AG10803 (cell line): ENCODE measurements around the gene GPR68.
"Not testable (repeated sequence)": the region's sequence is repeated elsewhere in the genome, so short reads cannot be mapped to it uniquely, and the experiment has no call there.

Source experiments
- DNase-seq: peaks from one replicate; pipeline ENCODE4 v3.0.0; 2010; ENCODE audit warnings: low read depth
- H3K4me3 ChIP-seq: 2 replicates; pipeline ENCODE4 v1.5.1; 2011; ENCODE audit warnings: mild to moderate bottlenecking, low read length, control low read depth
- TF ChIP-seq, protein P1 (sequence below): conservative IDR thresholded peaks from 2 replicates; pipeline ENCODE4 v1.5.1; 2011; ENCODE audit warnings: mild to moderate bottlenecking, low read length, control low read depth, inconsistent platforms

Gene GPR68

DNA sequence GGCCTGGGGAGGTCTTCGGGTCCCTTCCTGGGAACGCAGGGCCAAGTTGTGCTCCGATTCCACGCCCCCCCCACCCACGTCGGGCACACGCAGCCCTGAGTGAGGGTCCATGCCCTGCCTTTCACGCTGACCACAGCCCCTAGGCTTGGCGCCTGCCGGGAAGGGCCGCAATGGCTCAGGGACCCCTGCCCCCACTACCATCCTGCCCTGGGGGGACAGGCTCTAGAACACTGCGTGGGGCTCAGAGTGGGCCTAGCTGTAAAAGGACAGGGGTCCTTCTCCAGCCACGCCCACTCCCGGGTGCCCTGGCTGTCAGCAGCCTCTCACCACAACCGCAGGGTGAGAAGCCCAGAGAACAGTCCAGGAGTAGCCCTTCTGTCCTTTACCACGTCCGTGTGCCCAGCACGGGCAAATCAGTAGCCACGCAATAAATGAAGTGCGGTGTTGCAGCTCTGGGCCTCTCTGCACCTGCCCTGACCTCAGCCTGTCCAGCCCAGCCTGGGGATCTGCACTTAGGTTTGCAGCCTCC lies 9.4 kb upstream of the GPR68 start:
- H3K4me3 ChIP-seq, result peak overlapping the region; percentile 37
- no peak for DNase-seq
- TF ChIP-seq, protein P1, sequence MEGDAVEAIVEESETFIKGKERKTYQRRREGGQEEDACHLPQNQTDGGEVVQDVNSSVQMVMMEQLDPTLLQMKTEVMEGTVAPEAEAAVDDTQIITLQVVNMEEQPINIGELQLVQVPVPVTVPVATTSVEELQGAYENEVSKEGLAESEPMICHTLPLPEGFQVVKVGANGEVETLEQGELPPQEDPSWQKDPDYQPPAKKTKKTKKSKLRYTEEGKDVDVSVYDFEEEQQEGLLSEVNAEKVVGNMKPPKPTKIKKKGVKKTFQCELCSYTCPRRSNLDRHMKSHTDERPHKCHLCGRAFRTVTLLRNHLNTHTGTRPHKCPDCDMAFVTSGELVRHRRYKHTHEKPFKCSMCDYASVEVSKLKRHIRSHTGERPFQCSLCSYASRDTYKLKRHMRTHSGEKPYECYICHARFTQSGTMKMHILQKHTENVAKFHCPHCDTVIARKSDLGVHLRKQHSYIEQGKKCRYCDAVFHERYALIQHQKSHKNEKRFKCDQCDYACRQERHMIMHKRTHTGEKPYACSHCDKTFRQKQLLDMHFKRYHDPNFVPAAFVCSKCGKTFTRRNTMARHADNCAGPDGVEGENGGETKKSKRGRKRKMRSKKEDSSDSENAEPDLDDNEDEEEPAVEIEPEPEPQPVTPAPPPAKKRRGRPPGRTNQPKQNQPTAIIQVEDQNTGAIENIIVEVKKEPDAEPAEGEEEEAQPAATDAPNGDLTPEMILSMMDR, result no peak

DNA sequence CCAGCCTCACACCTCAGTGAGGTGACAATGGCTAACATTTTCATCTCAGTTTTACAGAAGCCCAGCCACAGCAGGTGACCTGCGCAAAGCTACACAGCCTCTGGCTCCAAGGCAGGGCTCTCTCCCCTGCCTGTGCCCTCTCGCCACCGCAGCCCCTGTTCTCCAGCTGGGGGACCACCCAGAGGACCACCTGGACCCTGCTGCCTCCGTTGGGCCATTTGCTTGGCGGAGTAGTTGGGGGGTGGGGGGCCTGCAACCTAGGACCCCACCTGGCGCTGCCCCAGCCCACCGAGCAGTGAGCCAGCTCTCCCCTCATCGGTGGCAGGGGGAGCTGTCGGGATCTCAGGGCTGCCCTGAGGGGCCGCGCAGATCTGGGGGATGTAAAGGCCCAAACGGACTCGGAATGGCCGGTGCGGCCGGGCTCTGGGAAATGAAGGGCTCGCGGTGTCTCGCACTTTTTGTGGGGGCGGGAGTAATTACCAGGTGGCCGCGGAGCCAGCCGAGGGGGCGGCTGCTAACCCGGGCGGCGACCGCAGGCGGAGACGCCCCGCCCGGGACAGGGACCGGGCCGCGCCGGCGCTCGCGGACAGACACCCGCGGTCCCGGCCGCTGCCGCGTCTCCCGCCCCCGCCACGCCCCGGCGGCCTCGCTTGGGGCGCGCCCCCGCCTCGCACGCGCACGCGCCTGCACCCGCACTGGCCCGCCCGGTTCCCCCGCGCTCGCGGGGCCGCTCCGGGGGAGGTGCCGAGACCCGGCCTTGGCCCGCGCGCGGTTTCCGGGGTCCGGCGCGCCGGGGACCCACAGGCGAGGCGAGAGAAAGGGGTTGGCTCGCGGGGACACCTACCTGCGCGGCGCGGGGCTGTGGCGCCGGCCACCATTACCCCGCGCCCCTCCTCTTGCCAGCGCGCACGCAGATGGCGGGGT lies 8.6 kb upstream of the GPR68 start:
- peak overlapping the region; percentile 57 for H3K4me3 ChIP-seq
- TF ChIP-seq, protein P1, result no peak
- DNase-seq, result no peak

DNA sequence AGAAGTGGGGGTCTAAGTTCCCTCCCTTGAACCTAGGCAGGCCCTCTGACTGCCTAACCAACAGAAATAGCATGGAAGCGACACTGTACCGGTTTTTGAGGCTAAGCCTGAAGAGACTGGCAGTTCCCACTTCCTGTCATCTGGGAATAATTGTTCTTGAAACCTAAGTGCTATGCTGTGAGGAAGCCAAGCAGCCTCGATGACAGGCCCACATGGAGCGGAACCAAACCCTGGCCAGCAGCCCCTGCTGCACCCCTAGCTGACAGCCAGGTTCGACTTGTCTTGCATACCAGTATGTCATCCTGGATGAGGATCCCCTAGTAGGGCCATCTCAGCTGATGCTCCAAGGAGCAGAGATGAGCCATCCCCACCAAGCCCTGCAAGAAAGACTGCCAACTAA lies 6.4 kb upstream of the GPR68 start:
- H3K4me3 ChIP-seq, result no peak overlapping the region
- TF ChIP-seq, protein P1, result no peak
- DNase-seq, result peak; percentile 76

DNA sequence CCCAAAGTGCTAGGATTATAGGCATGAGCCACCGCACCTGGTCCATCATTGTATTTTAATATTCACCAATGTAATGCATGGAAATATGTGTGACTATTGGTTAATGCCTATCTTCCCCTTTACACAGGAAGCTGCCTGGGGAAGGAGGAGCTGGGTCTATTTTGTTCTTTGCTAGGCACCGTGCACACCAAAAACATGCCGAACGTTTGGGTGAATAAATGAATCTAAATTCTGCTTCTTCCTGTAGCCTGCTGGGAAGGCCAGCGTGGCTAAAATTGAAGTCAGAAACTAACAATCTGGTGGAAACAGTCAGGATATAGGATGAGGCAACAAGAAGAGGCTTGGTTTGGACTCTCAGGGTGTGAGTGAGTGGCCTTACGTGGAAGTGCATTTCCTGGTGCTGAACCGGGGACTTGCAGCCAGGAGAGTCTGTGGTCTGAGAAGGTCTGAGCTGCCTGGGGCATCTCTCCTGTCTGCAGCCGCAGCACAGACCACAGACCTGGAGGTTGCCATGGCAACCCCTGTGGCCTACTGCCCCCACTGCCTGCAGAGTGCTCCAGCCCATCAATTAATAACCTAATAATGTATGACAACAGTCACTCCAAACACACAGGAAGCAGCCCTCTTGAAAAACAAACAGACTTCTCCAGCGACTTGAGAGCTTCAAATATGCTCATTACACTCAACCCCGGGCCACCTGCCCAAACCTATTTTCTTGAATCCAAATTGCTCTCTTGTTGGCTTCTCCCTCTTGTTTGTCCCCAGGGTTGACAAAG lies 5.5 kb upstream of the GPR68 start:
- no peak overlapping the region for H3K4me3 ChIP-seq
- TF ChIP-seq, protein P1, result no peak
- DNase-seq, result peak; percentile 56

DNA sequence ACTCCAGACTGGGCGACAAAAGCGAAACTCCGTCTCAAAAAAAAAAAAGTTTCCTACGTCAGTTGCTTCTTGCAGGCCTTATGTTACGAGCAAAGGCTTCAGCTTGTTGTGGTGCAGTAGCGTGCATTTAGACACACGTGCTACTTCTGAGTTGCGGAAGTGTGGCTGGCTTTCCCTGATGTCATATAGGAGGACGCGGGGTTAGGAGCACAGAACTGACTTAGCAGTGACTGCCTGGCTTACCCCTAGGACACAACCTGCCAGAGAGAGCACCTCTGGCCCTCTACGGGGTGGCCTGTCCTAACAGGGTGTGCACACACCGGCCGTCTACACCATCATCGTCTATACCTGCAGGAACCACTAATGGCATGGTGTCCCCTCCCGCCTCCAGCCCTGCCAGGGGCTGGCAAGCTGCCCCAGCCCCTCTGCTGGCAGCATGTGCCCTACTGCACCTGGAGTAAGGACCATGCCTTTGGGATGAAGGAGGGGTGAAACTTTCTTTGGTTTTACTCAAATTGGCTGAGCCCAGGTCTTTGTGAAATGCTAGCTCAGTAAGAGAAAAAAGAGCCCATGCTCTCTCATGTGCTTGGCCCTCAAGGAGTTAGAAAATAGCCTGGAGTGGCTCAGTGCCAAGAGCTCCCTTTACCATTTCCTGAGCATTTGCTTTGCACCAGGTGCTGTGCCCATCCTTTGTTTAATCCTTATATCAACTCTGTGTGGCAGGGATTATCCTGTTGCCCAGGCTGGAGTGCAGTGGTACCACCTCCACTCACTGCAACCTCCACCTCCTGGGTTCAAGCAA lies 1.7 kb upstream of the GPR68 start:
- DNase-seq, result no peak
- H3K4me3 ChIP-seq, result no peak overlapping the region
- TF ChIP-seq, protein P1, result no peak

DNA sequence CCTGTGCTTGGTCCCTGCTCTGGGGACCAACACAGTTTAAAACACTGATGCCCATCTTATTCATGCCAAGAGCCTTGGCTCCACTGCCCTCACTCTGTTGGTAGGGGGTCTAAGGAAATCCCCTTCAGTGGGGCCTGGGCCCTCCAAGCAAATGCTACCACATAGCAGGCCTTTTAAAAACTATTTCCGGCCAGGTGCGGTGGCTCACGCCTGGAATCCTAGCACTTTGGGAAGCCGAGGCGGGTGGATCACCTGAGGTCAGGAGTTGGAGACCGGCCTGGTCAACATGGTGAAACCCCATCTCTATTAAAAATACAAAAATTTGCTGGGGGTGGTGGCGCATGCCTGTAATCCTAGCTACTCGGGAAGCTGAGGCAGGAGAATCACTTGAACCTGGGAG lies 1.1 kb upstream of the GPR68 start:
- not testable (repeated sequence) for H3K4me3 ChIP-seq, DNase-seq

DNA sequence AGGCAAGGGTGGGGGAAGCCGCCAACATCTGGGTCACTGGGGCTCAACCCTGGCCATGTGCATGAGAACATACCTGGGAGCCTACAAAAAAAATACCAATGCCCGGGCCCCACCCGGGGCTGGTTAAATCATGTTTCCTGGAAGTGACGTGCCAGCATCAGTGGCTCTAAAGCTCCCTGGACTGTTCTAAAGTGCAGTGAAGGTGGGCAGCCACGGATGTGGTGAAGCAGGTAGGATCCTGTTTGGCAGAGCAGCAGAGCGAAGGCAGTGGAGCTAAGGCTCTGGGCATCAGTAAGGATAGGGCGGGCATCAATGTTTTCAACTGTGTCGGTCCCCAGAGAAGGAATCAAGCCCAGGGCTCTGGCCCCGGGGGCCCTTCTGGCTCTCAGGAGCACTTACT lies 525 bp upstream of the GPR68 start:
- TF ChIP-seq, protein P1, result no peak
- DNase-seq, result no peak
- H3K4me3 ChIP-seq, result no peak overlapping the region; the same call in 1 of the 2 replicates
